ENCODE results near the gene FADS6.

The FADS6 gene

GRCh38 chr17:74866198-74866835, 27.1 kb downstream of the FADS6 start:
- no peak for DNase-seq (ENCODE audit: low read depth)

- no peak for DNase-seq (ENCODE audit: low read depth)
Observed at GRCh38 chr17:74865504-74866197, 27.8 kb downstream of the FADS6 start.

GRCh38 chr17:74864866-74865395, 28.5 kb downstream of the FADS6 start:
- peak; percentile 29 for DNase-seq (ENCODE audit: low read depth)

- no peak for DNase-seq (ENCODE audit: low read depth)
Observed at GRCh38 chr17:74864297-74864865, 29.1 kb downstream of the FADS6 start.

- DNase-seq (ENCODE audit: low read depth), result no peak
Observed at GRCh38 chr17:74863420-74864296, 29.8 kb downstream of the FADS6 start.

- DNase-seq (ENCODE audit: low read depth), result no peak
Observed at GRCh38 chr17:74862919-74863318, 30.5 kb downstream of the FADS6 start.

- no peak for DNase-seq (ENCODE audit: low read depth)
Observed at GRCh38 chr17:74862108-74862901, 31.1 kb downstream of the FADS6 start.

- DNase-seq (ENCODE audit: low read depth), result no peak
Observed at GRCh38 chr17:74861662-74862107, 31.7 kb downstream of the FADS6 start.

- DNase-seq (ENCODE audit: low read depth), result no peak
Observed at GRCh38 chr17:74860872-74861661, 32.4 kb downstream of the FADS6 start.

- no peak for DNase-seq (ENCODE audit: low read depth)
Observed at GRCh38 chr17:74860229-74860871, 33.1 kb downstream of the FADS6 start.

- DNase-seq (ENCODE audit: low read depth), result no peak
Observed at GRCh38 chr17:74859459-74860228, 33.8 kb downstream of the FADS6 start, which contains the start of gene GRIN2C. Gene GRIN2C, minus strand, starts transcription at chr17:74859885. Its CDS starts 4,793 bp downstream, at chr17:74855092.

GRCh38 chr17:74858672-74859458, 34.6 kb downstream of the FADS6 start:
- DNase-seq (ENCODE audit: low read depth), result no peak

GRCh38 chr17:74857191-74857590, 36.2 kb downstream of the FADS6 start:
- DNase-seq (ENCODE audit: low read depth), result no peak

GRCh38 chr17:74856112-74856511, 37.3 kb downstream of the FADS6 start:
- no peak for DNase-seq (ENCODE audit: low read depth)

- no peak for DNase-seq (ENCODE audit: low read depth)
Observed at GRCh38 chr17:74855323-74855722, 38.1 kb downstream of the FADS6 start.

- no peak for DNase-seq (ENCODE audit: low read depth)
Observed at GRCh38 chr17:74854792-74855191, 38.6 kb downstream of the FADS6 start.

- no peak for DNase-seq (ENCODE audit: low read depth)
Observed at GRCh38 chr17:74853669-74854068, 39.8 kb downstream of the FADS6 start.

GRCh38 chr17:74853048-74853397, 40.4 kb downstream of the FADS6 start:
- no peak for DNase-seq (ENCODE audit: low read depth)
